HG02623 (cell line): ENCODE results near the gene MR1.

Source experiments
- ATAC-seq: cut with Tn5 transposase; IDR thresholded peaks from one replicate; pipeline ENCODE4 v1.9.1; 2021; ENCODE audit warnings: moderate library complexity; ENCODE audit not compliant: unreplicated experiment

The MR1 gene

DNA sequence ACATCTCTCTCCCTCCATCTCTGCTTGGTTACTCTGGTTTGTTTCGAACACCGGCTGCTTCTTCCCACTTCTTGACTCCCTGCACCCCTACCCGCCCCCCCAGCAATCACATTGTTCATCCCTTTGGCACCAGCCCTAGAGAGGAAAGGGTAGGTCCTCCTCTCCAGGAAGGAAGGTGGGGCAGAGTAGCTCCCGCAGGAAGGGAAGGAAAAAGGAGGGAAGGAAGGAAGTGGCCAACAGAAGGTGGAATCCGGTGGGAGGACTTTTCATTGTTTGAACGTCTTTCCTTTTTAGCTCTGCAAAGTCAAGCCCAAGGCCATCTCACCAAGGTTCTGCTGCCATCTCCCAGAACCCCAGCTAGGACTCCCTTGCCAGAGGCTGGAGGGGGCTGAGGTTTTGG lies 72.7 kb downstream of the MR1 start:
- no peak for ATAC-seq

DNA sequence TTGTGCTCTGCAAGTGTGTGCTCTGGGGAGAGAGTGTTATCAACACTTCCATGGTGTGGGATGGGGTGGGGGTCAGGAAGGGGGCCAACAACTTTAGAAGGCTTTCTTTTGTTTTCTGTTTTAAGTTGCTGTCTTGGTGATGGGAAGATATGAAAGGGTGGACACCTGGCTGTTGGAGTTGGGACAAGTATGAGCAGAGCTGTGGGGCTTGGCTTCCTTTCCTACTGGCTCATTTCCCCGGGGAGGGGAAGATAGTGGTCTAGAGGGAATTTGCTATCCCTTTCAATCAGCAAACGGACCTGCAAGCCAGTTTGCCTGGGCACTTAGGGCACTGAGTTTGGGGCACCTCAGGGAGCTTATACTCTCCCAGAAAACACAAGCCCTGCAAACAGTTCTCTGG lies 73.9 kb downstream of the MR1 start:
- no peak for ATAC-seq

DNA sequence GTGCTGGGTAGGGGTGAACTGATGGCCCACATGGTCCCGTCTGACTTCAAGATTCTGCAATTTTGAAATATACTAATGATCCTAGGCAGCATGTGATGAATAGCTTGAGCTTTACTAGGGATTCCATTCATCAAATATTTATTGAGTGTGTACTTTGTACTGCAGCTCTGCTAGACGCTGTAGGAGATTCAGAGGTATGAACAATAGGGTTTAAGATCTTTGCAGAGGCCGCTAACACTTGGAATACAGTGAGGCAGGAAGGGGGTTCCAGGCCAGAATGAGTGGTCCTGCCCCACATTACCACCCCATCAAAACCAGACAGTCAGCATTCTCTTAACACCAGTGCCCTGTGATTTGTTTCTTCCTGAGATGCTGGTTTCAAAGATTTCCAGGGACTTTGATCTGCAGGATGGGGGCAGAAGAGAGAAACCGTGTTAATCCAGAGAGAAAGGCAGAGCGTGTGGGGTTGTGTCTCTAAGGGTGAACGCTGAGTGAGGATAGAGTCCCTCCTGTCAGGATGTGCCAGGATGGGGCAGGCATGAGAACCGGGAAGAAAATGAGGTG lies 74.6 kb downstream of the MR1 start:
- ATAC-seq: no peak

DNA sequence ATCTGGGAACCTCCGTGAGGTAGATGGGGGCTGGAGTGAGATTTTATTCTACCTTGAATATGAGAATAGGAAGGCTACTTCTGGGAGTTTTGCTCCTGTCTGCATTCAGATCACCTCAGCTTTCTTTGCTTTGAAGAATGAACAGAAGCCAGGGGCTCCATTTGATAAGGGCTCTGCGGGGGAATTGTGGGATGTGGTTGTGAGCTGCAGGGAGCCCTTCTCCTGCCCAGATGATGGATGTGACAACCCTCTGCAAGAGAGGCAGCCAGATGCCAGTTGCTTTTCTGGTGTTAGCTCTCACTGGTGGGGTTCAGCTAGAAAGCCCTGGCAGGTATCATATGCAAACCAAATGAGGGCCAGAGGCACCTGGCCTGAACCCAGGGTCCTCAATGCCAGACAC lies 76.2 kb downstream of the MR1 start:
- no peak for ATAC-seq
